ENCODE results near the gene SREK1.

SREK1 gene

DNA sequence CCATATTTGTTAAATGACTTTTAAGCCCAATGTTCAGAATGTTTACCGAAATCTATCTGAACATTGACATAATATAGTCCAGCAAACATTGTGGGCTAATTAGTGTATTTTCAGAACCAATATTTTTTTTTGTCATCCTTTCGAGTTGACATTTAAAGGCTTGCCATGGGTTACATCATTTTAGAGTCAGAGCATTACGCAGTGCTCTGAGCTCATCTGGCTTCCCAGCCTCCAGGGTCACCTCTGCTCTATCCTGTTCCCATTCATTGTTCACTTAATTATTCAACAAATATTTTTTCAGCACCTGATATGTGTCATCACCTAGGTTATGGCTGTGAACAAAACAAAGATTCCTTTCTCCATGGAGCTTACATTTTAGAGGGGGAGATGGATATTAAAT, 80.2 kb downstream of the SREK1 start:
- DNase-seq, result no peak

- DNase-seq, result no peak
Observed at GRCh38 chr5:66224773-66225553, 80.9 kb downstream of the SREK1 start.

- DNase-seq, result no peak
Observed at GRCh38 chr5:66230551-66230950, 86.5 kb downstream of the SREK1 start.

DNA sequence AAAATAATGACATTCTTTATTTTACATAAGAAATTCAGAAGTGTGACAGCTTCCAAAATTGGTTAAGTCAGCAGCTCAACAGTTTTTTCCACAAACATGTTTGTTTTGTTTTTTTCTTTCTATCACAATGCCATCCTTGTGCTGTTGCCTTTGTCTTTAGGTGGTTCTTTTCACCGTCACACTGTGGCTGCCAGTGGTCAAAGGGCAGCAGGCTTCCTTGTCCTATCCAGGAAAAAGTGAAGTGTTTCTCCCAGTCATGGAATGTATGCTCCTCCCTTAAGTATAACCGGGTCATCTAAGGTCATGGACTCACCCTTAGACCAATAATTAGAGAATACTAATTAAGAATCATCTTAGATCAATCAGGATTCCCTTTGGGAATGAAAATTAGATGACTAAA, 87.4 kb downstream of the SREK1 start:
- DNase-seq, result no peak

DNA sequence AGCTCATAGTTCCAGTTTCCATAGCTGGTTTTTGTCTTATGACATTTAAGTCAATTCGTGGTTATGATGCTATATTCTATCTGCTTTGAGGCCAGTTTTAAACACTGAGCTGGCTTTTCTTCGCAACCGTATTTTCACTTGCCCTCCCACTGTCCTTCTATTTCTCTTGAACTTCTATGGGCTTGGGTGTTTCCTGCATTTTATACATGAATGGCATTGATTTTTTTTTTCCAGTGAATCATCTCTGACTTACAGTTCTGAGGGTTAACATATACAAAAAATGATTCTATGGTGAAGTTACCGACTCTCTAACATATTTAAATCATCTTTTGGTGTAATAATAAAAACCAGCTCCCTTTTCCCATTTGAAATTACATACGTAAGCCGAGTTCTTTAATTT, 88.2 kb downstream of the SREK1 start:
- DNase-seq, result no peak

DNA sequence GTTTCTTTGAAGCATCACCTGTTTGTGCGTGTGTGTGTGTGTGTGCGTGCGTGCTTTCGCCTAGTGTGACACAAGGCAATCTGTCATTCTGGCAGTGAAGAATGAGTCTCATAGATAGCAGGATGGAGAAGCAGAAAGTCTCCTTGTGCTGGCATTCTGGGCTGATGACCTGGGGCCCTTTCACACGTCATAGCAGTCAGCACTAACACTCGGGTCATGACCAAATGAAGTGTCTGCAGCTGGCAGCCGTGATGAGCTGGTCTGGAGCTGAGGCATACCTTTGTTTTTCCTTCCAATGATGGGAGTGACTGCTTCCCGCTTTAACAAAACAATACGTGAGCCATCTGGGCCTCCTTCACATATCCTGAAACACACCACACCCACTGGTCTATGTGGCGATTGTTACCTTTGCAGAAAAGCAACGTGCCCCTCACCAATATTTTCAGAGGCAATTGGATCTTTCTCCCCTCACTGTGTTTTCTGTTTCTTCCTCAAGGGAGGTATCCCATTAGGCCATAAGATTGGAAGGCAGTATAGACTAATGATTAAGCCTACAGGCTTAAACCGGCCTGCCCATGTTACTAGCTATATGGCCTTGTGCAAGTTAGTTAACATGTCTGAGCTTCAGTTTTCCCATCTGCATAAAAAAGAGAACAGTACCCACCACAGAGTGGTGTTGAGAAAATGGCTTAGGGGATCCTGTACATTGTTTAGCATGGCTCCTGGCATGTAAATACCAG, 88.8 kb downstream of the SREK1 start:
- DNase-seq, result no peak
